GM12892 (cell line): ENCODE results near the gene PLEKHM1.

Experiments used
- POLR2A ChIP-seq: IDR thresholded peaks from 2 replicates; pipeline ENCODE4 v1.6.1; 2011; ENCODE audit warnings: low read depth, low read length, control low read depth
- POLR2AphosphoS5 ChIP-seq: IDR thresholded peaks from 2 replicates; pipeline ENCODE4 v1.6.1; 2011; ENCODE audit warnings: low read depth, low read length, control low read depth
- TAF1 ChIP-seq: IDR thresholded peaks from 2 replicates; pipeline ENCODE4 v1.6.1; 2011; ENCODE audit warnings: low read depth, mild to moderate bottlenecking, control low read depth, low read length, borderline replicate concordance

DNA sequence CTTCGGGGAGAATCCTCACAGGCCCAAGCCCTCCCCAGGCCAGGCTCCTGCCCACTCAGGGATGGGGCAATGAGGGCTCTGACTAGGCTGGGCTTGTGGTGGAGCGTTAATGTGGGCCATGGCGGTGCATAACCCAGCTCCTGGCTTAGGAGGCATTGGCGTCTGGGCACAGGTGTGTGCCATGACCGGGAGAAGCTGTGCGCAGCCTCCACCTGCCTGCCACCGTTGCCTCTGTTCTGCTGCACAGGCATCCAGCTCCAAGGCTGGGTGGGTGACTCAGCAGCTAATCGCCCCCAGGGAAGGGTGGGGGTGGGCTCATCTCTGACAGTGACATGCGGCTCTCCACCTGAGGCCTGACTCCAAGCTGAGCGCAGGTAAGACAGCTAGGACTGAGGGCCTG, 54.4 kb downstream of the PLEKHM1 start:
- TF ChIP-seq POLR2AphosphoS5: no peak
- TF ChIP-seq TAF1: no peak
- TF ChIP-seq POLR2A: no peak
